K562 (cell line): ENCODE measurements around the gene SUCO. TPM values are rescaled to one million over a fixed set of nuclear protein-coding genes. Genes with fewer than 3 reads are reported as not detected.

Experiments
- ATAC-seq: fragments of 200-7000 bp; cut with Tn5 transposase; 3 replicates; pipeline ENCODE4 v1.9.1; 2020; ENCODE audit warnings: moderate library complexity
- BruUV-seq: library from RNA; stranded (reverse); fragments of 400-500 nt; replicated peaks from 2 replicates; lab custom pipeline; 2021; lab: Mats Ljungman, UMichigan
- CTCF ChIA-PET: fragments of 300-600 bp; formaldehyde crosslinking; extraction: SDS; loops from one replicate; lab custom pipeline; 2021; ENCODE audit warnings: low intra/inter-chr PET ratio; lab: Yijun Ruan, JAX
- POLR2A ChIA-PET: fragments of 300-600, 350-650 bp; sonication (Branson Sonifier 250); formaldehyde crosslinking; extraction: SDS; loops from one replicate; lab custom pipeline; 2021; ENCODE audit warnings: antibody characterized with exemption, inconsistent platforms; lab: Yijun Ruan, JAX
- DNase-seq, 4 experiments: peaks; one replicate each; pipeline versions ENCODE4 v3.0.0 to v3.0.0-alpha.2; 2011 to 2018; ENCODE audit warnings: low spot score in 3 of 4, mixed read lengths in 3 of 4; ENCODE audit errors: extremely low read depth in 1 of 4
- FAIRE-seq: peaks from 2 replicates; lab custom pipeline; 2011; peaks lifted over from hg19 to GRCh38; lab: Jason Lieb, UNC
- H2AFZ ChIP-seq: 2 replicates; pipeline ENCODE4 v1.6.0; 2011; ENCODE audit warnings: low read depth, low read length, control low read depth, inconsistent platforms
- H3K27ac ChIP-seq: fragments of 200-600 bp; 3 replicates; pipeline ENCODE4 v1.8.0; 2011; ENCODE audit warnings: low read depth, mild to moderate bottlenecking, control low read depth, inconsistent platforms, low read length, moderate library complexity, mixed read lengths; ENCODE audit errors: extremely low read depth
- H3K27me3 ChIP-seq, 2 experiments: fragments of 300-600 bp in 1 of 2; 2 replicates in 1 of 2; 3 replicates in 1 of 2; pipeline versions ENCODE4 v1.6.0 to v1.8.0; 2011; ENCODE audit warnings: inconsistent platforms in 2 of 2, low read length in 2 of 2, mild to moderate bottlenecking in 1 of 2, mixed read lengths in 1 of 2, moderate library complexity in 1 of 2; ENCODE audit not compliant: control insufficient read depth in 2 of 2, insufficient read depth in 2 of 2
- H3K36me3 ChIP-seq: fragments of 300-600 bp; 3 replicates; pipeline ENCODE4 v1.8.0; 2011; ENCODE audit warnings: mild to moderate bottlenecking, low read length, inconsistent platforms; ENCODE audit not compliant: control insufficient read depth, insufficient read depth
- H3K4me1 ChIP-seq, 2 experiments: fragments of 200-600 bp in 1 of 2; replicated peaks in 1 of 2; 2 replicates in 1 of 2; 3 replicates in 1 of 2; pipeline versions ENCODE4 v1.5.1 to v1.8.0; 2011; ENCODE audit warnings: inconsistent platforms in 2 of 2, low read length in 2 of 2, mild to moderate bottlenecking in 1 of 2, mixed read lengths in 1 of 2, moderate library complexity in 1 of 2; ENCODE audit not compliant: control insufficient read depth in 2 of 2, insufficient read depth in 2 of 2
- H3K4me2 ChIP-seq: 2 replicates; pipeline ENCODE4 v1.6.1; 2011; ENCODE audit warnings: low read length, control low read depth, inconsistent platforms, mixed read lengths; ENCODE audit not compliant: insufficient read depth
- H3K4me3 ChIP-seq: fragments of 200-600 bp; sonication (generic), shearing (Covaris generic); 2 replicates; pipeline ENCODE4 v1.5.1; 2016; ENCODE audit warnings: control low read depth, inconsistent platforms
- H3K79me2 ChIP-seq: fragments of 200-600 bp; 3 replicates; pipeline ENCODE4 v1.8.0; 2011; ENCODE audit warnings: low read length, inconsistent platforms; ENCODE audit not compliant: control insufficient read depth, insufficient read depth
- H3K9ac ChIP-seq, 2 experiments: 2 replicates each; pipeline versions ENCODE4 v1.6.0 to v1.6.1; 2011; ENCODE audit warnings: low read depth in 2 of 2, low read length in 2 of 2, control low read depth in 1 of 2, inconsistent platforms in 1 of 2, mild to moderate bottlenecking in 1 of 2, mixed read lengths in 1 of 2; ENCODE audit not compliant: insufficient read depth in 1 of 2
- H3K9me1 ChIP-seq: one replicate; pipeline ENCODE4 v1.6.0; 2011; ENCODE audit warnings: inconsistent platforms, mild to moderate bottlenecking, low read length, moderate library complexity; ENCODE audit not compliant: control insufficient read depth, insufficient read depth
- H3K9me3 ChIP-seq: replicated peaks from 2 replicates; pipeline ENCODE4 v1.5.1; 2011; ENCODE audit warnings: low read depth, low read length, inconsistent platforms; ENCODE audit not compliant: control insufficient read depth, insufficient read depth
- H4K20me1 ChIP-seq: replicated peaks from 2 replicates; pipeline ENCODE4 v1.6.1; 2011; ENCODE audit warnings: low read length, inconsistent platforms, mixed read lengths; ENCODE audit not compliant: control insufficient read depth, insufficient read depth
- C11orf30 ChIP-seq: fragments of 450-650 bp; IDR thresholded peaks from 2 replicates; pipeline ENCODE4 v1.6.1; 2016; ENCODE audit warnings: low read depth, mild to moderate bottlenecking
- CBFA2T3 ChIP-seq: fragments of 450-650 bp; IDR thresholded peaks from 2 replicates; pipeline ENCODE4 v1.6.1; 2017
- CEBPG ChIP-seq, 3 experiments: fragments of 200-800 bp in 1 of 3; sonication (Bioruptor generic) in 1 of 3; sonication (generic) in 1 of 3; formaldehyde crosslinking in 1 of 3; IDR thresholded peaks in 2 of 3; conservative IDR thresholded peaks in 1 of 3; 2 replicates each; pipeline versions ENCODE4 v1.6.1 to v1.8.0; 2016 to 2022; ENCODE audit warnings: missing compliant biosample characterization in 2 of 3, missing genetic modification characterization in 2 of 3, mild to moderate bottlenecking in 1 of 3, missing genetic modification reagents in 1 of 3
- DIDO1 ChIP-seq: fragments of 450-650 bp; IDR thresholded peaks from 2 replicates; pipeline ENCODE4 v1.6.1; 2016; ENCODE audit warnings: low read depth, missing biosample characterization, missing genetic modification characterization
- HDAC6 ChIP-seq: IDR thresholded peaks from 2 replicates; pipeline ENCODE4 v1.6.1; 2012; ENCODE audit warnings: low read depth, mild to moderate bottlenecking, control low read depth, inconsistent platforms, low read length, moderate library complexity
- HNRNPUL1 ChIP-seq: fragments of 200-400 bp; formaldehyde crosslinking; IDR thresholded peaks from 2 replicates; pipeline ENCODE4 v1.6.1; 2017; ENCODE audit warnings: low read length
- MCM7 ChIP-seq, 2 experiments: fragments of 450-650 bp; IDR thresholded peaks; 2 replicates each; pipeline ENCODE4 v1.6.1; 2016 to 2018
- SRSF7 ChIP-seq: fragments of 200-400 bp; formaldehyde crosslinking; optimal IDR thresholded peaks from 2 replicates; pipeline ENCODE3; 2017; ENCODE audit warnings: mild to moderate bottlenecking, low read depth, low read length
- ZNF316 ChIP-seq: fragments of 450-650 bp; IDR thresholded peaks from 2 replicates; pipeline ENCODE4 v1.6.1; 2016
- WGBS: fragments of 100-300 bp; shearing (Covaris generic); methylation state at CpG from one replicate; pipeline ENCODE4 v1.1.6; 2016; ENCODE audit warnings: low coverage, mixed read lengths; ENCODE audit not compliant: insufficient coverage; ENCODE audit errors: missing lambda C conversion rate; 5-methylcytosine and 5-hydroxymethylcytosine counted together
- in situ Hi-C: fragments of 300-500 bp; cut with MboI; formaldehyde crosslinking; loops from 4 replicates; pipeline ENCODE4 v1.15.0; 2018; ENCODE audit warnings: inconsistent platforms, mixed read lengths
- intact Hi-C: fragments of 100-400 bp; cut with micrococcal nuclease; formaldehyde crosslinking; loops from 2 replicates; pipeline ENCODE4 v1.14.2; 2022
- polyA plus RNA-seq, 8 experiments: library from polyadenylated mRNA; depleted of rRNA in 4 of 8; stranded (reverse) in 5 of 8; unstranded in 3 of 8; fragments of >200 nt; fragmentation: Nextera tagmentation in 2 of 8; fragmentation: Illumina TruSeq in 1 of 8; extraction: Ambion mirVana in 2 of 8; extraction: Trizol in 1 of 8; gene quantifications; 2 replicates each; pipeline versions ENCODE4 v1.2.1 to v1.2.3, GENCODE V29; 2011 to 2014; ENCODE audit warnings: inconsistent platforms in 1 of 8, missing spikeins in 1 of 8
- total RNA-seq, 7 experiments: library from RNA; depleted of rRNA in 6 of 7; stranded (reverse); fragments of >200 nt in 6 of 7; fragmentation: Illumina TruSeq in 2 of 7; extraction: Trizol in 2 of 7; gene quantifications; 2 replicates each; pipeline versions ENCODE4 v1.2.1 to v1.2.3, GENCODE V29; 2011 to 2021; ENCODE audit warnings: low replicate concordance in 1 of 7
- TF ChIP-seq, protein P1 (sequence below), 2 experiments: fragments of 450-650 bp; conservative IDR thresholded peaks; 2 replicates each; pipeline ENCODE4 v1.6.1; 2017; ENCODE audit warnings: mild to moderate bottlenecking in 2 of 2, moderate library complexity in 2 of 2
- TF ChIP-seq, protein P2 (sequence below): fragments of 200-800 bp; sonication (Bioruptor generic); IDR thresholded peaks from 2 replicates; pipeline ENCODE4 v1.6.1; 2017; ENCODE audit warnings: missing genetic modification characterization, missing compliant biosample characterization

Gene SUCO
- total and polyA plus RNA-seq, 9 of the 15 experiments (the other 6 are each of a cell fraction or from before 2014, with no cell fraction given): 2.5 to 20.6 (median 14.3) TPM

GRCh38 chr1:172544481-172545104 lies 11.6 kb downstream of the SUCO start (continued):
- TF ChIP-seq, protein P1, sequence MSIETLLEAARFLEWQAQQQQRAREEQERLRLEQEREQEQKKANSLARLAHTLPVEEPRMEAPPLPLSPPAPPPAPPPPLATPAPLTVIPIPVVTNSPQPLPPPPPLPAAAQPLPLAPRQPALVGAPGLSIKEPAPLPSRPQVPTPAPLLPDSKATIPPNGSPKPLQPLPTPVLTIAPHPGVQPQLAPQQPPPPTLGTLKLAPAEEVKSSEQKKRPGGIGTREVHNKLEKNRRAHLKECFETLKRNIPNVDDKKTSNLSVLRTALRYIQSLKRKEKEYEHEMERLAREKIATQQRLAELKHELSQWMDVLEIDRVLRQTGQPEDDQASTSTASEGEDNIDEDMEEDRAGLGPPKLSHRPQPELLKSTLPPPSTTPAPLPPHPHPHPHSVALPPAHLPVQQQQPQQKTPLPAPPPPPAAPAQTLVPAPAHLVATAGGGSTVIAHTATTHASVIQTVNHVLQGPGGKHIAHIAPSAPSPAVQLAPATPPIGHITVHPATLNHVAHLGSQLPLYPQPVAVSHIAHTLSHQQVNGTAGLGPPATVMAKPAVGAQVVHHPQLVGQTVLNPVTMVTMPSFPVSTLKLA (conservative IDR thresholded peaks at IDR 0.05): no peak

- Histone ChIP-seq H3K36me3 (no peaks in the 10 kb centered on the region), H2AFZ (no peak overlapping the region), H3K9me3 (no peaks in the 10 kb centered on the region), H3K27me3 (no peaks in the 10 kb centered on the region), H4K20me1 (peaks cover 23% of the 10 kb centered on the region; the same call in 1 of the 2 replicates), H3K27ac (no peak overlapping the region), H3K4me2 (no peak overlapping the region), H3K79me2 (peaks cover 92% of the 10 kb centered on the region), H3K4me3 (no peak overlapping the region), H3K9me1 (no peaks in the 10 kb centered on the region), H3K4me1 (peaks cover 15 to 30% of the 10 kb centered on the region in 2 experiments), H3K9ac (no peak overlapping the region; a peak in 1 of 4 replicates)
- TF ChIP-seq CBFA2T3: peak; percentile 24; the same call in 1 of the 2 replicates
- TF ChIP-seq, protein P2, sequence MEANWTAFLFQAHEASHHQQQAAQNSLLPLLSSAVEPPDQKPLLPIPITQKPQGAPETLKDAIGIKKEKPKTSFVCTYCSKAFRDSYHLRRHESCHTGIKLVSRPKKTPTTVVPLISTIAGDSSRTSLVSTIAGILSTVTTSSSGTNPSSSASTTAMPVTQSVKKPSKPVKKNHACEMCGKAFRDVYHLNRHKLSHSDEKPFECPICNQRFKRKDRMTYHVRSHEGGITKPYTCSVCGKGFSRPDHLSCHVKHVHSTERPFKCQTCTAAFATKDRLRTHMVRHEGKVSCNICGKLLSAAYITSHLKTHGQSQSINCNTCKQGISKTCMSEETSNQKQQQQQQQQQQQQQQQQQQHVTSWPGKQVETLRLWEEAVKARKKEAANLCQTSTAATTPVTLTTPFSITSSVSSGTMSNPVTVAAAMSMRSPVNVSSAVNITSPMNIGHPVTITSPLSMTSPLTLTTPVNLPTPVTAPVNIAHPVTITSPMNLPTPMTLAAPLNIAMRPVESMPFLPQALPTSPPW (CRISPR knock-in tag): no peak
- no peak for TF ChIP-seq MCM7 (IDR thresholded peaks at IDR 0.05)
- no peak for TF ChIP-seq CEBPG (CRISPR knock-in tag; IDR thresholded peaks at IDR 0.05)
- TF ChIP-seq CEBPG (tag; conservative IDR thresholded peaks at IDR 0.05 in 1 of 2, IDR thresholded peaks at IDR 0.05 in 1 of 2): no peak
- no peak for TF ChIP-seq HDAC6
- TF ChIP-seq SRSF7: no peak
- TF ChIP-seq DIDO1 (tag): no peak
- TF ChIP-seq ZNF316: 0 out of 2 replicates have a peak, but pooled peaks have one; percentile 18
- TF ChIP-seq HNRNPUL1: no peak
- no peak for TF ChIP-seq C11orf30
- in situ Hi-C loops (no loop called here), intact Hi-C loops (no loop called here)
- POLR2A ChIA-PET: interaction anchor here (0.6 to 4.6 kb wide), 4 partner anchors 10 to 425 kb away, joined by 3 to 37 read pairs (median 13); partner anchors contain the start of gene SUCO
- CTCF ChIA-PET: no interaction called here
- ATAC-seq (peak; percentile 11), DNase-seq (no peak), FAIRE-seq (no peak)
- no TSS peak for BruUV-seq
- WGBS: 94% methylated on average over 4 of the region's 4 CpGs
Observed at GRCh38 chr1:172545396-172546004, 12.6 kb downstream of the SUCO start.
